Measurements from ENCODE around the gene MOV10L1. TPM values are rescaled to one million over a fixed set of nuclear protein-coding genes. Genes with fewer than 3 reads are reported as not detected.

The MOV10L1 gene
- total RNA-seq, 1 donor from 2014 or later: not detected

- POLR2A ChIA-PET: no interaction called here
These were observed 29.2 kb upstream of the MOV10L1 start for GRCh38 chr22:50060441-50061140.

GRCh38 chr22:50061141-50061823 is 28.5 kb upstream of the MOV10L1 start:
- no peak for ATAC-seq (ENCODE audit: low read depth)
- H3K36me3 Mint-ChIP-seq (ENCODE audit: low read depth): no peaks in the 10 kb centered on the region
- CTCF ChIA-PET: no interaction called here
- DNase-seq: no peak
- no peak overlapping the region for H3K27ac Mint-ChIP-seq
- POLR2A ChIA-PET: no interaction called here
- H3K4me3 Mint-ChIP-seq: no peak overlapping the region
- peaks cover 35% of the 10 kb centered on the region for H3K27me3 Mint-ChIP-seq
- H3K9me3 Mint-ChIP-seq: no peaks in the 10 kb centered on the region
- H3K4me1 Mint-ChIP-seq: peaks cover 14% of the 10 kb centered on the region
- intact Hi-C loops (cut with micrococcal nuclease): no loop called here
- TF ChIP-seq CTCF (IDR thresholded peaks at IDR 0.05): no peak

More at GRCh38 chr22:50060441-50061140, 29.2 kb upstream of the MOV10L1 start:
- intact Hi-C loops (cut with micrococcal nuclease): no loop called here
- DNase-seq: no peak
- H3K27me3 Mint-ChIP-seq: peaks cover 35% of the 10 kb centered on the region
- ATAC-seq (ENCODE audit: low read depth): no peak
- peaks cover 20% of the 10 kb centered on the region for H3K4me1 Mint-ChIP-seq
- no peaks in the 10 kb centered on the region for H3K9me3 Mint-ChIP-seq
- CTCF ChIA-PET: no interaction called here
- no peaks in the 10 kb centered on the region for H3K36me3 Mint-ChIP-seq (ENCODE audit: low read depth)
- H3K4me3 Mint-ChIP-seq: no peak overlapping the region
- H3K27ac Mint-ChIP-seq: no peak overlapping the region
- TF ChIP-seq CTCF (IDR thresholded peaks at IDR 0.05): no peak

- H3K27me3 Mint-ChIP-seq: peaks cover 29% of the 10 kb centered on the region
These were observed 27.9 kb upstream of the MOV10L1 start for GRCh38 chr22:50061824-50062355.

GRCh38 chr22:50062509-50063135 is 27.2 kb upstream of the MOV10L1 start:
- Mint-ChIP-seq H3K36me3 (ENCODE audit: low read depth) (no peaks in the 10 kb centered on the region), H3K27me3 (peaks cover 26% of the 10 kb centered on the region), H3K4me1 (peaks cover 9% of the 10 kb centered on the region), H3K9me3 (no peaks in the 10 kb centered on the region), H3K27ac (no peak overlapping the region), H3K4me3 (no peak overlapping the region)
- CTCF ChIA-PET: no interaction called here
- no peak for DNase-seq
- POLR2A ChIA-PET: no interaction called here
- no peak for TF ChIP-seq CTCF (IDR thresholded peaks at IDR 0.05)
- no peak for ATAC-seq (ENCODE audit: low read depth)
- intact Hi-C loops (cut with micrococcal nuclease): no loop called here

More at GRCh38 chr22:50061824-50062355, 27.9 kb upstream of the MOV10L1 start:
- ATAC-seq (ENCODE audit: low read depth): no peak
- H3K4me1 Mint-ChIP-seq: peaks cover 9% of the 10 kb centered on the region
- intact Hi-C loops (cut with micrococcal nuclease): no loop called here
- TF ChIP-seq CTCF (IDR thresholded peaks at IDR 0.05): no peak
- no peak overlapping the region for H3K27ac Mint-ChIP-seq
- H3K9me3 Mint-ChIP-seq: no peaks in the 10 kb centered on the region
- H3K4me3 Mint-ChIP-seq: no peak overlapping the region
- ChIA-PET CTCF (no interaction called here), POLR2A (no interaction called here)
- DNase-seq: no peak
- no peaks in the 10 kb centered on the region for H3K36me3 Mint-ChIP-seq (ENCODE audit: low read depth)
